ENCODE data around the gene MORC4. TPM values are rescaled to one million over a fixed set of nuclear protein-coding genes. Genes with fewer than 3 reads are reported as not detected.

Gene MORC4
- total and polyA plus RNA-seq, 7 donors, result 5.8 to 13.0 (median 9.3) TPM

GRCh38 chrX:106933538-106933961 is 66.5 kb downstream of the MORC4 start:
- Histone ChIP-seq H3K27ac (no peak overlapping the region), H3K9me3 (no peaks in the 10 kb centered on the region), H3K4me1 (peaks cover 0 to 3% (median 0%) of the 10 kb centered on the region in 4 donors), H3K27me3 (no peaks in the 10 kb centered on the region), H3K36me3 (no peaks in the 10 kb centered on the region), H3K4me3 (no peak overlapping the region)
- no peak for DNase-seq
- TF ChIP-seq CTCF (IDR thresholded peaks at IDR 0.05), result no peak
- TF ChIP-seq POLR2AphosphoS5 (IDR thresholded peaks at IDR 0.05), result no peak
- intact Hi-C loops (cut with DNase I), result no loop called here
- 1 to 15% methylated on average over 3 of the region's 3 CpGs for WGBS, 2 donors

- no peak for DNase-seq
- Histone ChIP-seq H3K27me3 (no peaks in the 10 kb centered on the region), H3K9me3 (no peaks in the 10 kb centered on the region), H3K36me3 (no peaks in the 10 kb centered on the region), H3K4me3 (no peak overlapping the region), H3K4me1 (peaks cover 0 to 3% (median 0%) of the 10 kb centered on the region in 4 donors), H3K27ac (no peak overlapping the region)
- 36 to 67% methylated on average over 6 of the region's 6 CpGs for WGBS, 2 donors
- TF ChIP-seq POLR2A (IDR thresholded peaks at IDR 0.05) (no peak), CTCF (IDR thresholded peaks at IDR 0.05) (no peak), EP300 (IDR thresholded peaks at IDR 0.05) (no peak), POLR2AphosphoS5 (IDR thresholded peaks at IDR 0.05) (no peak)
- intact Hi-C loops (cut with DNase I), result no loop called here
These were observed 67.0 kb downstream of the MORC4 start for GRCh38 chrX:106932960-106933537.

- intact Hi-C loops (cut with DNase I), result no loop called here
These were observed 67.5 kb downstream of the MORC4 start for GRCh38 chrX:106932492-106932923.

GRCh38 chrX:106931831-106932491 is 68.1 kb downstream of the MORC4 start:
- Histone ChIP-seq H3K27me3 (no peaks in the 10 kb centered on the region), H3K36me3 (no peaks in the 10 kb centered on the region), H3K27ac (no peak overlapping the region), H3K4me1 (peaks cover 0 to 3% (median 0%) of the 10 kb centered on the region in 4 donors), H3K4me3 (no peak overlapping the region), H3K9me3 (no peaks in the 10 kb centered on the region)
- TF ChIP-seq EP300 (IDR thresholded peaks at IDR 0.05), result no peak
- TF ChIP-seq POLR2AphosphoS5 (IDR thresholded peaks at IDR 0.05), result no peak
- TF ChIP-seq CTCF (IDR thresholded peaks at IDR 0.05), result no peak
- TF ChIP-seq POLR2A (IDR thresholded peaks at IDR 0.05), result no peak
- intact Hi-C loops (cut with DNase I), result no loop called here
- DNase-seq, result no peak
- 79 to 84% methylated on average over 3 of the region's 3 CpGs for WGBS, 2 donors

More at GRCh38 chrX:106932492-106932923, 67.5 kb downstream of the MORC4 start:
- no peak for DNase-seq
- no peaks in the 10 kb centered on the region for H3K9me3 ChIP-seq
- H3K27me3 ChIP-seq, result no peaks in the 10 kb centered on the region
- H3K36me3 ChIP-seq, result no peaks in the 10 kb centered on the region
- WGBS, 2 donors, result 41 to 71% methylated on average over 4 of the region's 4 CpGs
- no peak overlapping the region for H3K4me3 ChIP-seq
- TF ChIP-seq EP300 (IDR thresholded peaks at IDR 0.05), result no peak
- no peak for TF ChIP-seq CTCF (IDR thresholded peaks at IDR 0.05)
- no peak for TF ChIP-seq POLR2AphosphoS5 (IDR thresholded peaks at IDR 0.05)
- no peak for TF ChIP-seq POLR2A (IDR thresholded peaks at IDR 0.05)
- H3K27ac ChIP-seq, result no peak overlapping the region
- H3K4me1 ChIP-seq, result peaks cover 0 to 3% (median 0%) of the 10 kb centered on the region in 4 donors
